Left lung (tissue), 10 donors: ENCODE results near the gene CRCP. TPM values are rescaled to one million over a fixed set of nuclear protein-coding genes. Genes with fewer than 3 reads are reported as not detected.
"Not testable (repeated sequence)": the region's sequence is repeated elsewhere in the genome, so short reads cannot be mapped to it uniquely, and the experiment has no call there.

Source experiments
- ATAC-seq: fragments of 200-7000 bp; cut with Tn5 transposase; one replicate; pipeline ENCODE4 v1.9.1; 2020; ENCODE audit warnings: moderate library complexity
- DNase-seq, 4 donors: peaks; one replicate each; pipeline ENCODE4 v3.0.0-alpha.2; 2013 to 2020
- H3K27ac ChIP-seq, 2 donors: fragments of 200-600 bp; sonication (generic) in 1 of 2; one replicate each; pipeline versions ENCODE4 v1.5.0 to v1.8.0; 2020 to 2021
- H3K27me3 ChIP-seq, 2 donors: fragments of 200-600 bp; sonication (generic) in 1 of 2; one replicate each; pipeline versions ENCODE4 v1.5.0 to v1.8.0; 2020 to 2021
- H3K36me3 ChIP-seq, 2 donors: fragments of 200-600 bp; sonication (generic) in 1 of 2; one replicate each; pipeline versions ENCODE4 v1.5.0 to v1.8.0; 2020 to 2021
- H3K4me1 ChIP-seq, 2 donors: fragments of 200-600 bp; one replicate each; pipeline ENCODE4 v1.8.0; 2021
- H3K4me3 ChIP-seq, 2 donors: fragments of 200-600 bp; sonication (generic) in 1 of 2; one replicate each; pipeline versions ENCODE4 v1.5.0 to v1.8.0; 2020 to 2021; ENCODE audit warnings: mild to moderate bottlenecking in 1 of 2
- H3K9me3 ChIP-seq, 2 donors: fragments of 200-600 bp; sonication (generic) in 1 of 2; one replicate each; pipeline versions ENCODE4 v1.5.0 to v1.8.0; 2020 to 2021
- intact Hi-C, 2 donors: fragments of 100-400 bp; cut with DNase I; formaldehyde crosslinking; loops; one replicate each; pipeline versions ENCODE4 v1.11.2 to v1.14.2; 2022
- polyA plus RNA-seq, 6 donors: library from polyadenylated mRNA; unstranded; fragments of 120-200 nt; gene quantifications; one replicate each; pipeline ENCODE4 v1.2.1, GENCODE V29; 2013; ENCODE audit not compliant: insufficient read length in 6 of 6
- total RNA-seq, 2 donors: library from RNA; stranded (reverse); fragmentation: NEBNext Ultra II Directional; extraction: Animal tissue kit (Norgen Biotek cat#: 25700); gene quantifications; one replicate each; pipeline ENCODE4 v1.2.1, GENCODE V29; 2021
- TF ChIP-seq, protein P1 (sequence below), 2 donors: fragments of 200-600 bp; sonication (generic) in 1 of 2; IDR thresholded peaks; one replicate each; pipeline versions ENCODE4 v1.5.0 to v1.8.0; 2021; ENCODE audit warnings: antibody characterized with exemption in 2 of 2
- donor health status: DM: no; HTN: yes; CAD: no.
- donor health status: DM: no; HTN: no; CAD: no.

CRCP gene
- total and polyA plus RNA-seq, 8 donors, result 27.1 to 36.0 (median 33.9) TPM

DNA sequence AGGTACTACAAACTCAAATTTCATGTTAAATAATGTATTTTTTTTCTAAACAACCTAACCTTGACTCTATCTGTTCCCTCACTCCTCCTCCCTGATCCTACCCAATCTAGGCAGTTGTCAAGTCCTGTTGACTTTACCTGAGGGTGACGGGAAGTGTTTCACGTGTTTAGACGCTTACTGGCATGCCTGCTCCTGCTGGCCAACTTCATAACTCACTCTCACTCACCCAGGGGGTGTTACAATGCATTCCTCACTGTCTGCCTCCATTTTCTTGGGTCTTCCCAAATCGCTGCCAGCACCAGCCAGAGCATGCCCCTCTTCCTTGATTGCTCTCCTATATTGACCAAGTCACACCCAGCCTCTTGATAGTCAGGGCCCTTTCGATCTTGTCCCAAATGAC is 28.3 kb downstream of the CRCP start:
- intact Hi-C loops, result no loop called here
- H3K4me3 ChIP-seq, result no peak overlapping the region
- TF ChIP-seq, protein P1, sequence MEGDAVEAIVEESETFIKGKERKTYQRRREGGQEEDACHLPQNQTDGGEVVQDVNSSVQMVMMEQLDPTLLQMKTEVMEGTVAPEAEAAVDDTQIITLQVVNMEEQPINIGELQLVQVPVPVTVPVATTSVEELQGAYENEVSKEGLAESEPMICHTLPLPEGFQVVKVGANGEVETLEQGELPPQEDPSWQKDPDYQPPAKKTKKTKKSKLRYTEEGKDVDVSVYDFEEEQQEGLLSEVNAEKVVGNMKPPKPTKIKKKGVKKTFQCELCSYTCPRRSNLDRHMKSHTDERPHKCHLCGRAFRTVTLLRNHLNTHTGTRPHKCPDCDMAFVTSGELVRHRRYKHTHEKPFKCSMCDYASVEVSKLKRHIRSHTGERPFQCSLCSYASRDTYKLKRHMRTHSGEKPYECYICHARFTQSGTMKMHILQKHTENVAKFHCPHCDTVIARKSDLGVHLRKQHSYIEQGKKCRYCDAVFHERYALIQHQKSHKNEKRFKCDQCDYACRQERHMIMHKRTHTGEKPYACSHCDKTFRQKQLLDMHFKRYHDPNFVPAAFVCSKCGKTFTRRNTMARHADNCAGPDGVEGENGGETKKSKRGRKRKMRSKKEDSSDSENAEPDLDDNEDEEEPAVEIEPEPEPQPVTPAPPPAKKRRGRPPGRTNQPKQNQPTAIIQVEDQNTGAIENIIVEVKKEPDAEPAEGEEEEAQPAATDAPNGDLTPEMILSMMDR (IDR thresholded peaks at IDR 0.05), result no peak
- peaks cover 6 to 34% of the 10 kb centered on the region in 2 donors for H3K4me1 ChIP-seq
- peaks cover 0 to 92% of the 10 kb centered on the region in 2 donors for H3K36me3 ChIP-seq
- H3K9me3 ChIP-seq, result no peaks in the 10 kb centered on the region
- peak overlapping the region; percentile 5 to 26 for H3K27ac ChIP-seq
- H3K27me3 ChIP-seq, result no peaks in the 10 kb centered on the region
- ATAC-seq (peak; percentile 64), DNase-seq (no peak)

DNA sequence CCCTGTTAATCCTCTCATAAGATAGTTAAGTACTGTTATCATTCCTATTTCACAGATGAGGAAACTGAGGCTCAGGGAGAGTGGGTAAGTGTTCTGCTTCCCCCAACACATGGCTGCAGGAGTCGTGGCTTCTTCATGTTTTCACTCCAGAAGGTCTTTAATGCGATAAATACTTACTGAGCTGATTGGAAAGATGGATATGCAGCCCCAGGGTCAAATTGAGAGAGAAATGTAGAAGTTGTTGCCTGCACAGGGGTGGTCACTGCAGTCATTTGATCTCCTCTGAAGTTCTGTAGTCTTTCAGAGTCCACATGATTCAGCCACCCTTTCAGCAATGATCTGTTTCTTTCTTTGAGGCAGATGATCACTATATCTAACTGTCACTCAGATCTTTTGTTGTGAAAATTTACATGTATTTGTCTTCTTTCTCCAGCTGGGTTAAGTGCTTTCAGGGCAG is 29.3 kb downstream of the CRCP start:
- TF ChIP-seq, protein P1 (IDR thresholded peaks at IDR 0.05), result no peak
- H3K27me3 ChIP-seq, result no peaks in the 10 kb centered on the region
- peaks cover 6 to 43% of the 10 kb centered on the region in 2 donors for H3K4me1 ChIP-seq
- intact Hi-C loops, result no loop called here
- peaks cover 0 to 90% of the 10 kb centered on the region in 2 donors for H3K36me3 ChIP-seq
- ATAC-seq (no peak), DNase-seq (no peak)
- no peak overlapping the region for H3K27ac ChIP-seq
- no peaks in the 10 kb centered on the region for H3K9me3 ChIP-seq
- H3K4me3 ChIP-seq, result no peak overlapping the region

DNA sequence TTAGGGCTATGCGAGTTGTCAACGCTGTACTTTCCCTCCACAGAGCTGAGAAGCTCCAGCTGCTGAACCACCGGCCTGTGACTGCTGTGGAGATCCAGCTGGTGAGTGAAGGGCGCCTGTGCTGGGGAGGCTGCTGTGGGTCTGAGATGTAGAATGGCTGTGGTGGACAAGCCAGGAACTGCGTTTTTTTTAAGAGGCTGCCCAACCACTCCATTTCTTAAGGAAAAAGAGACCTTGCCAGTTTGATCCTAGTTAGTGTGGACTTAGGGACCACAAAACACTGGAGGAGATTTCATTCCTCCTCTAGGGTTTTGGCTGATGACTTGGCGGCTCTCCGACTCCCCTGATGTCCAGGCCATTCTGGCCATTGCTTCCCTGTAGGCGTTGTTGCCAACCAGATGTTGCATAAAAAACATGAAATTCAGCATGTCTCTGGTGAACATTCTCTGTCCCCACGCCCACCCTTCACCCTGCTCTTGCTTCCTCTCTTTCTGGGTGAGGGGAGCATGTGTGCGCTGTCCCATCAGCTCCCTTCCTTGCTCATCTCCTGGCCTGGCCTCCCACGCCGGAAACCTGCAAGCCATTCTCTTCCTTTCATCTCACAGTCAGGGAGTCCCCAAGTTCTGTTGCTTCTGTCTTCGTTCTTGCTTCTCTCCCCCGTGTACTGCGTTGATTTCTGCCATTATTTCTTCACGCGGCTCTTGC is 30.9 kb downstream of the CRCP start:
- peak in 3 of 4 donors; percentile 53 to 93 (median 87) for DNase-seq
- H3K36me3 ChIP-seq, result peaks cover 0 to 82% of the 10 kb centered on the region in 2 donors
- no peak overlapping the region for H3K4me3 ChIP-seq
- H3K27me3 ChIP-seq, result no peaks in the 10 kb centered on the region
- peak; percentile 53 for ATAC-seq
- intact Hi-C loops, result no loop called here
- TF ChIP-seq, protein P1 (IDR thresholded peaks at IDR 0.05), result no peak
- H3K27ac ChIP-seq, result peak overlapping the region in 1 of 2 donors; percentile 34
- peaks cover 10 to 51% of the 10 kb centered on the region in 2 donors for H3K4me1 ChIP-seq
- H3K9me3 ChIP-seq, result no peaks in the 10 kb centered on the region

DNA sequence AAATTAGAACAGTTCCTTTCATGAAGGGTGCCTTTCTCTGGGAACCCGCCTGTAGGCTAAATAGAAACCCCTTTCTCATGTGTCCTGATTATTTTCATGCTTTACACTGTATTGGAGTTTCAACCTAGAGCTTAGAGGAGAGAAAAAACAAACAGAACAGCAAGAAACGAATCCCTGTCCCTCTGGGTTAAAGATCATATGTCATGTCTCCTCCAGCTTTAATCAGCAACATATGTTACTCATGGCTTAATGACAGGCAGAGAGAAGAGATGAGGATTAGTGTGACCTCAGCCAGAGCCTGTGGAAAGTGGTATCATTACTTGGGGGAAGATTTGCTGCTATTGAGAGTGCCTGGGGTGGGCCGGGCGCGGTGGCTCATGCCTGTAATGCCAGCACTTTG is 32.1 kb downstream of the CRCP start:
- Histone ChIP-seq H3K27ac (no peak overlapping the region), H3K36me3 (peaks cover 0 to 81% of the 10 kb centered on the region in 2 donors), H3K4me1 (peaks cover 15 to 49% of the 10 kb centered on the region in 2 donors), H3K27me3 (no peaks in the 10 kb centered on the region), H3K4me3 (no peak overlapping the region), H3K9me3 (no peaks in the 10 kb centered on the region)
- TF ChIP-seq, protein P1 (IDR thresholded peaks at IDR 0.05), result no peak
- DNase-seq, result no peak
- intact Hi-C loops, result no loop called here
- no peak for ATAC-seq

DNA sequence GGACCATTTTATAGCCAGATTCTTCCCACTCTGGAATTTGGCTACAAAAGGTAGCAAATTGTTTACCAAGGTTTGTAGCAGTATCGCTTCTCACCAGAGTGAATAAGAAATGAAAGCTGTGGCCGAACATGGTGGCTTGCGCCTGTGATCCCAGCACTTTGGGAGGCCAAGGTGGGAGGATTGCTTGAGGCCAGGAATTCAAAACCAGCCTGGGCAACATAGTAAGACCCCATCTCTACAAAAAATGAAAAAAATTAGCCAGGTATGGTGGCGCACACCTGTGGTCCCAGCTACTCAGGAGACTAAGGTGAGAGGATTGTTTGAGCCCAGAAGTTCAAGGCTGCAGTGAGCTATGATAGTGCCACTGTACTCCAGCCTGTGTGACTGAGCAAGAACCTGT is 33.0 kb downstream of the CRCP start:
- H3K9me3 ChIP-seq, ATAC-seq, H3K4me3 ChIP-seq, H3K27me3 ChIP-seq, intact Hi-C loops, DNase-seq, H3K27ac ChIP-seq: not testable (repeated sequence)
- H3K36me3 ChIP-seq, result peaks cover 0 to 81% of the 10 kb centered on the region in 2 donors
- H3K4me1 ChIP-seq, result peaks cover 23 to 57% of the 10 kb centered on the region in 2 donors
